NCI-H1417 (cell line): ENCODE data around the gene TIMM29.

Experiments used
- DNase-seq, 3 experiments: peaks; one replicate each; lab custom pipeline; 2025; lab: John Stamatoyannopoulos, UW

The TIMM29 gene

GRCh38 chr19:10928563-10929401, at the start of gene TIMM29, which contains the start of gene YIPF2:
Gene TIMM29 (plus strand): TSS chr19:10928811. CDS start chr19:10928823, 12 bp downstream.
Gene YIPF2 (minus strand): TSS chr19:10928639. CDS start chr19:10928410, 229 bp downstream.
- DNase-seq: peak; percentile 94 to 100 (median 98)

GRCh38 chr19:10881403-10882107, 47.1 kb upstream of the TIMM29 start:
- peak in 1 of 3 experiments; percentile 24 for DNase-seq

DNA sequence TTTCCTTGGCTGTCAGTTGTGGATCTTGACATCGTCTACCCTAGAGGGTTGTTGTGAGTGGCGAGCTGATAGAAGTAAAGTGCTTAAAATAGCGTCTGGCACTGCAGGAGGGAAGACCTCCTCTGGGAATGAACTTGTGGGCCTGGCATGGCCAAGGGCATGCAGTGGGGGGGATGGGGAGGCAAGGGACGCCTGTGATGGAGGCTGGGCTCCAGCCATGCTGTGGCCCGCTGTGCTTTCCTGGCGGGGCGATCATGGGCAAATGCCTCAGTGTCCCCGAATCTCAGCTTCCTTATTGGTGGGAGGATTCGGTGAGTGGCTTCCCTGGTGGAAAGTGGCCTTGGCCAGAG, 46.5 kb upstream of the TIMM29 start:
- DNase-seq: no peak

- no peak for DNase-seq
Measured at GRCh38 chr19:10884274-10884673, 44.3 kb upstream of the TIMM29 start.

- DNase-seq: peak in 1 of 3 experiments; percentile 30
Measured at GRCh38 chr19:10885201-10886169, 43.1 kb upstream of the TIMM29 start.

GRCh38 chr19:10887616-10888367, 40.8 kb upstream of the TIMM29 start:
- DNase-seq: no peak

DNA sequence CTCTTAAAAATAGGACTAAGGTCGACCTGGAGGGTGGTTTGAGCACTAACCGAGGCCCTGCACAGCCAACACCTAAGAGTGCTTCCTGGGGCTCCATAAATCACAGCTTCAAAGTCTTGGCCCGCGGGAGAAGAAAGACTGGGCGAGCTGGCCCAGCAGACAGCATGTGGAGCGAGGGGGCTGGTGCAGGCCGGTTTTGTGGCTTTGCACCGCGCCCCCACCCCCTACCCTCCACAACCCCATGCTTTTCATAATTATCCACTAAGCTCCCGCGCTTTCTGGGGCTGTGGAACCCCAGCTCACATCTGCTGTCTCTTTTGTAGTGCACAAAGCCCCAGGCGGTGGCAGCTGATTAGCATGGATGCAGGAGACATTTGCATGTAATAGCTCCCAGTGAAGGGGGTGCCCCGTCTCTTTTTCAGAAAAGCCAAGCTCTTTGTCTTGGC, 40.2 kb upstream of the TIMM29 start:
- DNase-seq: peak in 2 of 3 experiments; percentile 91 to 95

DNA sequence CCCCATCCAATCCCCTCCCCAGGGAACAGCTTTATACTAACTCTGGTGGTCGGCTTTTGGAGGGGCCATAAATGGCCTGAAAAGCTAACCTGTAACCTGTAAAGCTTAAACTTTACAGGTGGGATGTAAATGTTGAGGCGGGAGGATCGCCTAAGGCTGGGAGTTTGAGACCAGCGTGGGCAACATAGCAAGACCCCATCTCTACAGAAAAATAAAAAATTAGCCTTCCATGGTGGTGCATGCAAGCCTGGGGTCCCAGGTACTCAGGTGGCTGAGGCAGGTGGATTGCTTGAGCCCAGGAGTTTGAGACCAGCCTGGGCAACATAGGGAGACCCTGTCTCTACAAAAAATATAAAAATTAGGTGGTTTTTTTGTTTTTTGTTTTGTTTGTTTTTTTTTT, 38.7 kb upstream of the TIMM29 start:
- no peak for DNase-seq

- peak; percentile 58 to 89 (median 81) for DNase-seq
Measured at GRCh38 chr19:10891405-10892086, 37.1 kb upstream of the TIMM29 start.

DNA sequence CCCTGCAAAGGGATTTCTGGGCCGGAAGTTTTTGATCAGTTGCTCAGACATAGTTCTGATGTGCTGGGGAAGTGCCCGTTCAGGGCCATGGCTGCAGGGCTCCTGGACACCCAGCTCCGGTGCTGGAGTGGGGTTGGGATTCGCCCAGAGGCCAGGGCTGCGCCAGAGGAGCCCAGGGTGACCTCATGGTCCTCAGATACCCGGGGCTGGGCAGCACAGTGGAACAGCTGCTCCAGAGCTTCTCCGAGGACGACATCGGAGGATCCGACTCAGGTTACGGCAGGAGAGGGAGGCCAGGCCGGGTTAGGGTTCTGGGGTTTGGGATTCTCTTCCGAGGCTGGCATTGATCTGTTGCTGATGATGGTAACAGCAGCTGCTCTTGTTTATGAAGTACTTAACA, 36.4 kb upstream of the TIMM29 start:
- DNase-seq: peak; percentile 4 to 73 (median 71)

DNA sequence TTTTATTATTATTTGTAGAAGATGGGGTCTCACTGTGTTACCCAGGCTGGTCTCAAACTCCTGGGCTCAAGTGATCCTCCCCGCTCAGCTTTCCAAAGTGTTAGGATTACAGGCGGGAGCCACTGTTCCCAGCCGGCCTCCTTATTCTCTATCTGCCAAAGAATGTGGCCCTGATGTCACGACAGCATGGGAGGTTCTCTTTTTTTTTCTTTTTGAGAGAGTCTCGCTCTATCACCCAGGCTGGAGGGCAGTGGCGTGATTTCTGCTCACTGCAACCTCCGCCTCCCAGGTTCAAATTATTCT, 33.7 kb upstream of the TIMM29 start:
- peak in 1 of 3 experiments; percentile 22 for DNase-seq

DNA sequence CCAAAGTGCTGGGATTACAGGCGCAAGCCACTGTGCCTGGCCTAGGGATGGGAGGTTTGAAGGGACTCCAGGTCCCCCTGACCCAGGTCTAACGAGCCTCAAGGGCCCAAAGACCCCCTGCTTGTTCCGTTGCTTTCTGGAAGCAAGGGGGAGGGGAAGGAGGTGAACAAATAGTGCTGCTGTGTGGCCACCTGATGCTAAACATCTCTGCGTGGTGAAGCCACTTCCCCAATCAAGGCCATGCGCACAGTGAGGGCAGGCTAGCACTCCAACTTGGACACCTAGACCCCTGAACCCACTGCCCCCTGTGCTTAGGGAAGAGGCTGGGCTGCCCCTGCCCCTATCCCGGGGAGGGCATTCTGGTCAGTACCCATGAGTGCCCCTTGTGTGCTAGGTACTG, 33.2 kb upstream of the TIMM29 start:
- DNase-seq: no peak

- no peak for DNase-seq
Measured at GRCh38 chr19:10895920-10896319, 32.7 kb upstream of the TIMM29 start.

- peak; percentile 2 to 60 (median 17) for DNase-seq
Measured at GRCh38 chr19:10896851-10897526, 31.6 kb upstream of the TIMM29 start.

- DNase-seq: peak in 1 of 3 experiments; percentile 28
Measured at GRCh38 chr19:10898633-10899032, 30.0 kb upstream of the TIMM29 start.

GRCh38 chr19:10899151-10899653, 29.4 kb upstream of the TIMM29 start:
- DNase-seq: peak in 2 of 3 experiments; percentile 55 to 71

GRCh38 chr19:10907925-10908324, 20.7 kb upstream of the TIMM29 start:
- DNase-seq: no peak

DNA sequence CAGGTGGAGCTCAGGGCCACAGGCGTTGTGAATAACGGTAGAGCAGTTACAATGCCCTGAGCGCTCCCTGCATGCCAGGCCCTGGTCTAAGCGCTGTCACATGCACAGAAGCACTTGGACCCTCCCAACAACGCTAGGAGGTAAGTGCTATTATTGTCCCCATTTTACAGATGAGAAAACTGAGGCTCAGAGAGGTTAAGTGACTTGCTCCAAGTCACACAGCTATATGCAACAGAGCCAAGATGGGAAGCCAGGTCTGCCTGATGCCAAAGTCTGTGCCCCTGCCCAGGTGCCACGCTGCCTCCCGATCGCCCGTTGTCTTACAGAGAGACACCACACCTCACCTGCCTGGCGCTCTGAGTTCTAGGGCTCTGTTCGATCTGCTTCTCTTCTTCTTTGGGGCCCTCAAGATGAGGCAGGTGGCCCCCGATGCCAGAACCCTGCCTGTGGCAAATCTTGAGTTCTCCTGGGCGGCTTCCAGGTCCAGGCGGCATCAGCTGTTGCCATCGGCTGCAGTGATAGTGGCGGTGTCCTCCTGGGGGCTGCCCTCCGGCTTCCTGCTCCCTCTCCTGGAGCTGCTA, 20.1 kb upstream of the TIMM29 start:
- DNase-seq: no peak

DNA sequence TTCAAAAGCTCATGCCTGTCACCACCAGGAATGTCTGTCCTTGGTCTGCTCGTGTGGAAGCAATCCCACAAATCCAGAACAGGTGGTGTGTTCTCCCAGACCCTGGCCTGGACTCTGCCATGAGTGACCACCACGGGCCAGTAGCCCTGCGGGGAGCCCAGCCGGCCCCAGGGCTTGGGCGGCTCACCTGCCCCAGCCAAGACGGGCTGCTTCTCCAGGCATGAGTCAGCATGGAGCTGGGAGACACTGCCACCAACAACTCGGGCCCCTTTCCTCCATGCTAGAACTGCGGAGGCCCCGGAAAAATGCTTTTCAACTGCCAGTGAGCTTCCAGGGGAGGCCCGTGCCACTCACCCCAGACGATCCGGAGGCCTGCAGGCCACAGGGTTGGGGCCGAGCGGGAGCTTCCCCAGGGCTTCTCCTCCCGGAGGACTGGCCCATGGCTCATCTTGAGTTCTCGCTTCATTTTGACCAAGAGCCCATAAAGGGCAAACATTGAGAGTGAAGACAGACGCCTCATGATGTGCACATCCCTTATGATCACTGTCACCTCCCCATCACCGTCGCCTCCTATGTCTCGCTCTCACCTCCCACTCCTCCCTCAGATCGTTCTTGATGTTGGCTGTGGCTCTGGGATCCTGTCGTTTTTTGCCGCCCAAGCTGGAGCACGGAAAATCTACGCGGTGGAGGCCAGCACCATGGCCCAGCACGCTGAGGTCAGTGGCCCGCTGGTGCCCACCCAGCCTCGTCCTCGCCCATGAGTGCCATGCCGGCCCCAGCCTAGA, 16.8 kb upstream of the TIMM29 start:
- no peak for DNase-seq
